ENCODE results near the gene LIMK2.
"Not testable (repeated sequence)": the region's sequence is repeated elsewhere in the genome, so short reads cannot be mapped to it uniquely, and the experiment has no call there.

LIMK2 gene

DNA sequence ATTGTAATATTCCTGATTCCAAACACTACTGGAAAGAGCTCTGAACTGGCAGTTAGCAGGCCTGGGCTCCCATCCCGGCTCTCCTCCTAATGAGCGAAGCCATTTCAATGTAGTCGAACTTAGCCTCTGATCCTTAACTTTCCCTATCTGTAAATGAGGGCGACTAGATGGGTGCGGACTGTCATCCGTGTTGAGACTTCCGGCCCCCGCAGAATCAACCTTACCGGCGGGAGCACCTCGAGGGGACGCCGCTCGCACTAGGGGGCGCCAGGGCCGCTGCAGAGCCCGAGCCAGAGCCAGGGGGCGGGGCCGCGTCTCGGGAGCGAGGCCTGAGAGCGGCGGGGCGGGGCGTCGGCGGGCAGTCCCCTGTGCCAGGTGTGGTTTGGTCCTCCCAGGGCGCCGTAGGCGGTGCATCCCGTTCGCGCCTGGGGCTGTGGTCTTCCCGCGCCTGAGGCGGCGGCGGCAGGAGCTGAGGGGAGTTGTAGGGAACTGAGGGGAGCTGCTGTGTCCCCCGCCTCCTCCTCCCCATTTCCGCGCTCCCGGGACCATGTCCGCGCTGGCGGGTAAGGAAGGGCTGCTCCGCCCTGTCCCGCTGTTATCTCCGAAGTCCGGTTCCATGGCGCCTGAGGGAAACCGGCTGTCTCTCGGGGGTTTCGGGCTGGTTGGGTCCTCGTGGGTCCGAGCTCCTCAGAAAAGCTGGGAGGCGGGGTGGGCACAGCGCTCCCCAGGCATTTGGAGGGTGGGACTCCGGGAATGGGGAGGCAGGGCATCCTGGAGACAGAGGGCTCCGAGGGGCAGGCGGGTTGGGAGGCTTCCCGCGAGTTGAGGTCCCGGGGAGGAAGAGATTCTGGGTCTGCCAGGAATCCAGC is at the start of gene LIMK2:
Gene LIMK2 (plus strand): TSS at position 437 of the 869 bp plus-strand sequence. CDS start 111 bp downstream, at position 548.
- Histone ChIP-seq H3K4me3 (ENCODE audit: low read length) (peak within 1 kb of the TSS; percentile 98), H3K9me2 (replicated peaks; ENCODE audit: insufficient read depth, low read length) (no peaks in the 10 kb centered on the region), H3K27me3 (replicated peaks; ENCODE audit: insufficient read depth, low read length) (no peaks in the 10 kb centered on the region), H3K36me3 (replicated peaks; ENCODE audit: insufficient read depth, low read length) (no peaks in the 10 kb centered on the region), H3K9ac (ENCODE audit: low read length) (peak within 1 kb of the TSS; percentile 92), H3K27ac (ENCODE audit: low read length) (peak within 1 kb of the TSS; percentile 40; the same call in 1 of the 2 replicates), H3F3A (ENCODE audit: insufficient read depth, low read length) (peaks cover 3% of the 10 kb centered on the region), H3K79me2 (ENCODE audit: low read length) (peaks cover 50% of the 10 kb centered on the region), H3K4me2 (ENCODE audit: low read depth, low read length) (peak within 1 kb of the TSS; percentile 92), H3K9me3 (replicated peaks; ENCODE audit: insufficient read depth, low read length) (no peaks in the 10 kb centered on the region), H2AFZ (ENCODE audit: low read length) (peak within 1 kb of the TSS; percentile 99), H3K4me1 (ENCODE audit: low read length) (peaks cover 23% of the 10 kb centered on the region), H4K20me1 (ENCODE audit: insufficient read depth, low read length) (no peaks in the 10 kb centered on the region)
- TF ChIP-seq EZH2phosphoT487 (IDR thresholded peaks at IDR 0.05; ENCODE audit: low read length) (no peak), EZH2 (optimal IDR thresholded peaks at IDR 0.05; ENCODE audit: low read depth, low read length) (no peak)
- TF ChIP-seq, protein P1, sequence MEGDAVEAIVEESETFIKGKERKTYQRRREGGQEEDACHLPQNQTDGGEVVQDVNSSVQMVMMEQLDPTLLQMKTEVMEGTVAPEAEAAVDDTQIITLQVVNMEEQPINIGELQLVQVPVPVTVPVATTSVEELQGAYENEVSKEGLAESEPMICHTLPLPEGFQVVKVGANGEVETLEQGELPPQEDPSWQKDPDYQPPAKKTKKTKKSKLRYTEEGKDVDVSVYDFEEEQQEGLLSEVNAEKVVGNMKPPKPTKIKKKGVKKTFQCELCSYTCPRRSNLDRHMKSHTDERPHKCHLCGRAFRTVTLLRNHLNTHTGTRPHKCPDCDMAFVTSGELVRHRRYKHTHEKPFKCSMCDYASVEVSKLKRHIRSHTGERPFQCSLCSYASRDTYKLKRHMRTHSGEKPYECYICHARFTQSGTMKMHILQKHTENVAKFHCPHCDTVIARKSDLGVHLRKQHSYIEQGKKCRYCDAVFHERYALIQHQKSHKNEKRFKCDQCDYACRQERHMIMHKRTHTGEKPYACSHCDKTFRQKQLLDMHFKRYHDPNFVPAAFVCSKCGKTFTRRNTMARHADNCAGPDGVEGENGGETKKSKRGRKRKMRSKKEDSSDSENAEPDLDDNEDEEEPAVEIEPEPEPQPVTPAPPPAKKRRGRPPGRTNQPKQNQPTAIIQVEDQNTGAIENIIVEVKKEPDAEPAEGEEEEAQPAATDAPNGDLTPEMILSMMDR (IDR thresholded peaks at IDR 0.05; ENCODE audit: low read length): peak; percentile 88
- peak; percentile 96 for DNase-seq

DNA sequence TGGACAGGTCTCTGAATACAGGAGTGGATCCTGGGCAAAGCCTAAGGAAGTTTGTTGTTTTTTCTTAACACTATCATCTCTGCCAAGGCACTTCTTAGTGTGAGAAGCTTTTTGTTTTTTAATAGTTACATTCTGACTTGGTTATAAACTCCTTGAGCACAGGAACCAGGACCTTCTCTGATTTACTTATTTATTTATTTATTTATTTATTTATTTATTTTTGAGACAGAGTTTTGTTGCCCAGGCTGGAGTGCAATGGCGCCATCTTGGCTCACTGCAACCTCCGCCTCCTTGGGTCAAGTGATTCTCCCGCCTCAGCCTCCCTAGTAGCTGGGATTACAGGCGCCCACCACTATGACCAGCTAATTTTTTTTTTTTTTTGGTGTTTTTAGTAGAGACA is 41.1 kb upstream of the LIMK2 start:
- Histone ChIP-seq H3K9me3 (replicated peaks; ENCODE audit: insufficient read depth, low read length) (no peaks in the 10 kb centered on the region), H3K27ac (ENCODE audit: low read length) (no peak overlapping the region), H2AFZ (ENCODE audit: low read length) (no peak overlapping the region), H3K9me2 (replicated peaks; ENCODE audit: insufficient read depth, low read length) (no peaks in the 10 kb centered on the region), H3K79me2 (ENCODE audit: low read length) (peaks cover 81% of the 10 kb centered on the region), H3K27me3 (replicated peaks; ENCODE audit: insufficient read depth, low read length) (no peaks in the 10 kb centered on the region), H3K4me1 (ENCODE audit: low read length) (0 out of 2 replicates have a peak, but pooled peaks cover 5% of the 10 kb centered on the region), H3F3A (ENCODE audit: insufficient read depth, low read length) (no peaks in the 10 kb centered on the region), H3K36me3 (replicated peaks; ENCODE audit: insufficient read depth, low read length) (no peaks in the 10 kb centered on the region), H4K20me1 (ENCODE audit: insufficient read depth, low read length) (no peaks in the 10 kb centered on the region), H3K4me2 (ENCODE audit: low read depth, low read length) (no peak overlapping the region), H3K4me3 (ENCODE audit: low read length) (no peak overlapping the region), H3K9ac (ENCODE audit: low read length) (no peak overlapping the region)
- no peak for DNase-seq
- TF ChIP-seq EZH2phosphoT487 (IDR thresholded peaks at IDR 0.05; ENCODE audit: low read length) (no peak), EZH2 (optimal IDR thresholded peaks at IDR 0.05; ENCODE audit: low read depth, low read length) (no peak)
- TF ChIP-seq, protein P1 (IDR thresholded peaks at IDR 0.05; ENCODE audit: low read length): no peak

DNA sequence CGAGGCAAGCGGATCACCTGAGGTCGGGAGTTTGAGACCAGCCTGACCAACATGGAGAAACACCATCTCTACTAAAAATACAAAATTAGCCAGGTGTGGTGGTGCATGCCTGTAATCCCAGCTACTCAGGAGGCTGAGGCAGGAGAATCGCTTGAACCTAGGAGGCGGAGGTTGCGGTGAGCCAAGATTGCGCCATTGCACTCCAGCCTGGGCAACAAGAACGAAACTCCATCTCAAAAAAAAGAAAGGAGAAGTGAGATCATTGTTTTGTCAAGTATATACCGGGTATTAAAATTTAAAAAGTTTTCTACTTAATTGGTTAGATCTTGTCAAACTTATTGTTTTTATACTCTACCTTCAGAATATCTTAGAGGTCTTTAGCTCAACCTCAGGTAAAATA is 40.4 kb upstream of the LIMK2 start:
- not testable (repeated sequence) for H3K4me3 ChIP-seq (ENCODE audit: low read length); H4K20me1 ChIP-seq (ENCODE audit: insufficient read depth, low read length); H3K36me3 ChIP-seq (replicated peaks; ENCODE audit: insufficient read depth, low read length); H3K27ac ChIP-seq (ENCODE audit: low read length); H3K9ac ChIP-seq (ENCODE audit: low read length); H3K9me3 ChIP-seq (replicated peaks; ENCODE audit: insufficient read depth, low read length); H3K4me1 ChIP-seq (ENCODE audit: low read length); H3F3A ChIP-seq (ENCODE audit: insufficient read depth, low read length); H2AFZ ChIP-seq (ENCODE audit: low read length); DNase-seq; H3K9me2 ChIP-seq (replicated peaks; ENCODE audit: insufficient read depth, low read length); H3K27me3 ChIP-seq (replicated peaks; ENCODE audit: insufficient read depth, low read length); H3K4me2 ChIP-seq (ENCODE audit: low read depth, low read length)
- peaks cover 83% of the 10 kb centered on the region for H3K79me2 ChIP-seq (ENCODE audit: low read length)
